SK-N-MC (cell line): ENCODE results near the gene PPRC1.

Experiments
- EZH2 ChIP-seq: fragments of 200-600 bp; sonication (generic); IDR thresholded peaks from one replicate; pipeline ENCODE4 v1.6.1; 2017; ENCODE audit warnings: antibody characterized with exemption
- POLR2AphosphoS5 ChIP-seq: IDR thresholded peaks from 2 replicates; pipeline ENCODE4 v1.6.1; 2012; ENCODE audit warnings: mild to moderate bottlenecking, low read depth, low read length, borderline replicate concordance

GRCh38 chr10:102131286-102132170 is 1.3 kb upstream of the PPRC1 start:
- TF ChIP-seq POLR2AphosphoS5, result no peak
- TF ChIP-seq EZH2, result no peak
